Heart right ventricle (tissue), 16 donors: Measurements from ENCODE around the gene SELENON. TPM values are rescaled to one million over a fixed set of nuclear protein-coding genes. Genes with fewer than 3 reads are reported as not detected.

Experiments
- ATAC-seq, 8 donors: fragments of 200-7000 bp; cut with Tn5 transposase; one replicate each; pipeline ENCODE4 v1.9.1; 2020; ENCODE audit warnings: mild to moderate bottlenecking in 8 of 8, moderate library complexity in 8 of 8, moderate number of reproducible peaks in 1 of 8
- DNase-seq, 2 donors: peaks; one replicate each; pipeline ENCODE4 v3.0.0-alpha.2; 2020
- H3K27ac ChIP-seq, 10 donors: fragments of 200-600 bp; sonication (generic) in 2 of 10; one replicate each; pipeline versions ENCODE4 v1.5.0 to v1.8.0; 2020 to 2022; ENCODE audit warnings: mild to moderate bottlenecking in 3 of 10
- H3K27me3 ChIP-seq, 7 donors: fragments of 200-600 bp; one replicate each; pipeline ENCODE4 v1.8.0; 2021 to 2022; ENCODE audit warnings: mild to moderate bottlenecking in 2 of 7
- H3K36me3 ChIP-seq, 9 donors: fragments of 200-600 bp; sonication (generic) in 1 of 9; one replicate each; pipeline versions ENCODE4 v1.5.0 to v1.8.0; 2020 to 2022; ENCODE audit warnings: mild to moderate bottlenecking in 2 of 9
- H3K4me1 ChIP-seq, 9 donors: fragments of 200-600 bp; sonication (generic) in 1 of 9; one replicate each; pipeline versions ENCODE4 v1.5.0 to v1.8.0; 2020 to 2022; ENCODE audit warnings: mild to moderate bottlenecking in 4 of 9
- H3K4me3 ChIP-seq, 10 donors: fragments of 200-600 bp; sonication (generic) in 2 of 10; one replicate each; pipeline versions ENCODE4 v1.5.0 to v1.8.0; 2020 to 2022; ENCODE audit warnings: mild to moderate bottlenecking in 7 of 10, moderate library complexity in 2 of 10
- H3K9me3 ChIP-seq, 11 donors: fragments of 200-600 bp in 10 of 11; sonication (generic) in 2 of 11; one replicate each; pipeline versions ENCODE4 v1.5.0 to v1.8.0; 2013 to 2022; ENCODE audit warnings: mild to moderate bottlenecking in 2 of 11, control low read depth in 1 of 11, moderate library complexity in 1 of 11
- CTCF ChIP-seq, 9 donors: fragments of 200-600 bp; sonication (generic) in 2 of 9; IDR thresholded peaks; one replicate each; pipeline versions ENCODE4 v1.5.0 to v1.8.0; 2021 to 2022; ENCODE audit warnings: antibody characterized with exemption in 9 of 9, mild to moderate bottlenecking in 5 of 9, moderate library complexity in 1 of 9
- WGBS, 2 donors: extraction: QIAGEN DNeasy Blood & Tissue Kit; methylation state at CpG; one replicate each; pipeline ENCODE4 v1.1.7; 2013; ENCODE audit warnings: inconsistent platforms in 1 of 2; 5-methylcytosine and 5-hydroxymethylcytosine counted together
- intact Hi-C, 10 donors: fragments of 100-400 bp; cut with DNase I; formaldehyde crosslinking; loops; one replicate each; pipeline versions ENCODE4 v1.11.1 to v1.14.2; 2022
- polyA plus RNA-seq, 2 donors: library from polyadenylated mRNA; stranded (reverse); fragments of 200-250 nt; gene quantifications; one replicate each; pipeline ENCODE4 v1.2.3, GENCODE V29; 2013
- total RNA-seq, 10 donors: library from RNA; stranded (reverse); fragmentation: NEBNext Ultra II Directional in 3 of 10; extraction: Animal tissue kit (Norgen Biotek cat#: 25700) in 3 of 10; gene quantifications; one replicate each; pipeline versions ENCODE4 v1.2.1 to v1.2.4, GENCODE V29; 2021 to 2023
- donor health status: Arrhythmogenic right ventricular cardiomyopathy.
- donor health status: ischemic (EF 13 %, LVEDD 7.1; RV severe dilation, severe dysfunction).
- donor health status: healthy with polysubstance abuse.
- donor health status: DM: no; HTN: yes; CAD: no.
- donor health status: DM: no; HTN: no; CAD: no.
- donor health status: ischemic (EF 25% LVEDD 6.9; RV normal size, moderate dysfunction).
- donor health status: ischemic (EF 25% LVEDD 5.7; RV mildly dilated, moderate dysfunction).
- donor health status: healthy.
- donor health status: DM: yes; HTN: yes; CAD: no.
- donor health status: Ischemic cardiomyopathy.
- donor health status: ischemic (EF 35%, LVEDD 5.7; RV mildly dilated, moderate dysfunction).
- donor health status: nonischemic (EF 11% LVEDD 7.7; RV severe dilation, severe dysfunction).
- donor health status: DM: yes; HTN: yes; CAD: no.
- donor health status: PGD.
- donor health status: ischemic (EF 29% LVEDD 5.4; RV normal size, mild dysfunction).
- donor health status: nonischemic (EF 23%, LVEDD 6.1; RV moderate dilation, normal function).

SELENON gene
- total and polyA plus RNA-seq, 12 donors: 32.5 to 75.1 (median 44.5) TPM

GRCh38 chr1:25861316-25862286 lies 61.6 kb downstream of the SELENON start:
- 76 to 83% methylated on average over 16 of the region's 16 CpGs for WGBS, 2 donors
- DNase-seq (no peak), ATAC-seq (peak in 1 of 8 donors; percentile 25)
- Histone ChIP-seq H3K36me3 (peaks cover 0 to 9% (median 0%) of the 10 kb centered on the region in 9 donors), H3K27me3 (no peaks in the 10 kb centered on the region), H3K27ac (peak overlapping the region in 2 of 10 donors; percentile 21 to 55), H3K4me3 (no peak overlapping the region), H3K4me1 (peaks cover 0 to 33% (median 12%) of the 10 kb centered on the region in 9 donors), H3K9me3 (no peaks in the 10 kb centered on the region)
- intact Hi-C loops: no loop called here
- TF ChIP-seq CTCF (IDR thresholded peaks at IDR 0.05): no peak

DNA sequence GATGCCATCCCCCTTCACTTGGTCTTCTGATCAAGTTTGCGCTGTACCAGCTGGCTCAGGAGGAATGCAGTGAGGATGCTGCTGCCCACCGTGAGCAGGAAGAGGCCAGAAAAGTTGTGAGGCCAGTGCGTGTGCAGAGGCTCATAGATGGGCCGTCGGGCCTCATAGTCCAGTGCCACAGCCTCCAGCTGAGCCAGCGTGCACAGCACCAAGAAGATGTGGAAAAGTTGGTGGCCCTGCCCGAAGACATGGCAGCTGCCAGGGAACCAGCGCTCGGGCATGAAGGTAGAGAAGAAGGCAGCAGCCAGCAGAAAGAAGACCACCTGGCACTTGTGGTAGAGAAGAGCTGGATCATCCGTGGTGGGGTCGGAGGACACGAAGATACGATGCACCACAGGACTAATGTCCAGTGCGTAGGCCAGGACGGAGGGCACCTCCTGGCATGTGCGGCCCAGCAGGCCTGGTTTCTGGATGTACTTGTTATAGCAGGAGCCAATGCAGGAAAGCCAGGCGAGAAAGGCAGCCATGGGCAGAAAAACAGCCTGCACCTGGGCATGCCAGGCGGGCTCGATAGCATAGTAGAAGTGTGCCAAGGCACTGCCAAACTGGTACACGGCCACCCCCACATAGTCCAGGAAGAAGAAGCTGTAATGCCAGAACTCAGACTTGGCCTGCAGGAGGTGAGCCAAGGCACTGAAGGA lies 62.9 kb downstream of the SELENON start:
- H3K27me3 ChIP-seq: no peaks in the 10 kb centered on the region
- no peak for ATAC-seq
- 94 to 95% methylated on average over 20 of the region's 20 CpGs for WGBS, 2 donors
- no peak for TF ChIP-seq CTCF (IDR thresholded peaks at IDR 0.05)
- no peak for DNase-seq
- intact Hi-C loops: no loop called here
- H3K27ac ChIP-seq: no peak overlapping the region
- H3K9me3 ChIP-seq: no peaks in the 10 kb centered on the region
- H3K36me3 ChIP-seq: peaks cover 0 to 9% (median 0%) of the 10 kb centered on the region in 9 donors
- peaks cover 0 to 33% (median 12%) of the 10 kb centered on the region in 9 donors for H3K4me1 ChIP-seq
- no peak overlapping the region for H3K4me3 ChIP-seq

- DNase-seq (no peak), ATAC-seq (no peak)
- no peaks in the 10 kb centered on the region for H3K27me3 ChIP-seq
- no peak overlapping the region for H3K4me3 ChIP-seq
- H3K9me3 ChIP-seq: no peaks in the 10 kb centered on the region
- WGBS, 2 donors: 92% methylated on average over 25 of the region's 25 CpGs
- peaks cover 0 to 28% (median 8%) of the 10 kb centered on the region in 9 donors for H3K4me1 ChIP-seq
- H3K36me3 ChIP-seq: peaks cover 0 to 9% (median 0%) of the 10 kb centered on the region in 9 donors
- TF ChIP-seq CTCF (IDR thresholded peaks at IDR 0.05): no peak
- intact Hi-C loops: no loop called here
- no peak overlapping the region for H3K27ac ChIP-seq
Observed at GRCh38 chr1:25863486-25864262, 63.7 kb downstream of the SELENON start.

- Histone ChIP-seq H3K4me3 (no peak overlapping the region), H3K36me3 (peaks cover 0 to 14% (median 0%) of the 10 kb centered on the region in 9 donors), H3K4me1 (peaks cover 0 to 23% (median 5%) of the 10 kb centered on the region in 9 donors), H3K27ac (no peak overlapping the region), H3K9me3 (no peaks in the 10 kb centered on the region), H3K27me3 (no peaks in the 10 kb centered on the region)
- intact Hi-C loops: no loop called here
- DNase-seq (no peak), ATAC-seq (no peak)
- no peak for TF ChIP-seq CTCF (IDR thresholded peaks at IDR 0.05)
- 89 to 94% methylated on average over 3 of the region's 3 CpGs for WGBS, 2 donors
Observed at GRCh38 chr1:25864434-25864833, 64.4 kb downstream of the SELENON start.
